ENCODE measurements around the gene LCP2. TPM values are rescaled to one million over a fixed set of nuclear protein-coding genes. Genes with fewer than 3 reads are reported as not detected.

The LCP2 gene
- total RNA-seq, 1 donor from 2014 or later = 82.9 TPM

DNA sequence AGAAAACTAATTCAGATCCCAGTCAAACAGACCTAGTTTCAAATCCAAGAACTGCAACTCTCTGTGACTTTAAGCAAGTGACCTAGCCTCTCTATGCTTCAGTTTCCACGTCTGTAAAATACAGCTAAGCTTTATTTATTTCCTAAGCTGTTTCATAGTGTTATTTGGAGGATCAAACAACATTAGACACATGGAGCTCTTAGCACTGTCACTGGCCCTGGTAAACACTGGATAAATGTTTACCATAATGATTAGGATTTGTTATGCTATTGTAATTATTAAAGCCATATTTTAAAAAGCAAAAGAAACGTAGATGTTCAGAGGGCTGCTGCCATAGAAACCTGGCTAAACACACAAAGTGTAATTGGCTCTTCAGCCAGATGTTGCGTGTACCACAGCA lies 91.4 kb downstream of the LCP2 start:
- no peak overlapping the region for H3K27ac ChIP-seq
- no peaks in the 10 kb centered on the region for H3K4me1 ChIP-seq
- no peak overlapping the region for H3K4me3 ChIP-seq
- H3K36me3 ChIP-seq = no peaks in the 10 kb centered on the region
- H3K9me3 ChIP-seq = no peaks in the 10 kb centered on the region
- TF ChIP-seq, protein P1, sequence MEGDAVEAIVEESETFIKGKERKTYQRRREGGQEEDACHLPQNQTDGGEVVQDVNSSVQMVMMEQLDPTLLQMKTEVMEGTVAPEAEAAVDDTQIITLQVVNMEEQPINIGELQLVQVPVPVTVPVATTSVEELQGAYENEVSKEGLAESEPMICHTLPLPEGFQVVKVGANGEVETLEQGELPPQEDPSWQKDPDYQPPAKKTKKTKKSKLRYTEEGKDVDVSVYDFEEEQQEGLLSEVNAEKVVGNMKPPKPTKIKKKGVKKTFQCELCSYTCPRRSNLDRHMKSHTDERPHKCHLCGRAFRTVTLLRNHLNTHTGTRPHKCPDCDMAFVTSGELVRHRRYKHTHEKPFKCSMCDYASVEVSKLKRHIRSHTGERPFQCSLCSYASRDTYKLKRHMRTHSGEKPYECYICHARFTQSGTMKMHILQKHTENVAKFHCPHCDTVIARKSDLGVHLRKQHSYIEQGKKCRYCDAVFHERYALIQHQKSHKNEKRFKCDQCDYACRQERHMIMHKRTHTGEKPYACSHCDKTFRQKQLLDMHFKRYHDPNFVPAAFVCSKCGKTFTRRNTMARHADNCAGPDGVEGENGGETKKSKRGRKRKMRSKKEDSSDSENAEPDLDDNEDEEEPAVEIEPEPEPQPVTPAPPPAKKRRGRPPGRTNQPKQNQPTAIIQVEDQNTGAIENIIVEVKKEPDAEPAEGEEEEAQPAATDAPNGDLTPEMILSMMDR (IDR thresholded peaks at IDR 0.05) = no peak
- intact Hi-C loops (cut with DNase I) = no loop called here
- no peak for DNase-seq
- no peak for ATAC-seq
- H3K27me3 ChIP-seq (ENCODE audit: low read depth) = no peaks in the 10 kb centered on the region

DNA sequence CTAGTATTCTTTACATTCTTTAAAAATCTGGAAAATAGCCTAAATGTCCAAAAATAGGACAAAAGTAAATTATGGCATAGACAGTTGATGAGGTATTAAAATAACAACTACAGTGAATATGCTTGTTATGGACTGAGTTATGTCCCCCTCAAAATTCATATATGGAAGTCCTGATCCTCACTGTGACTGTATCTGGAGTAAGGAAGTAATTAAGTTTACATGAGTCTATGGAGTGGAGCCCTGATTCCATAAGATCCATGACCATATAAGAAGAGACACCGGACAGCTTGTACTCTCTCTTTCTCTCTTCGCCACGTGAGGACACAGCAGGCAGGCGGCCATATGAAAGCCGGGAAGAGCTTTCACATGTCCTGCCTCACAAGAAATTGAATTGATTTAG lies 93.4 kb downstream of the LCP2 start:
- H3K36me3 ChIP-seq = no peaks in the 10 kb centered on the region
- TF ChIP-seq, protein P1 (IDR thresholded peaks at IDR 0.05) = no peak
- no peak for DNase-seq
- H3K27me3 ChIP-seq (ENCODE audit: low read depth) = peaks cover 3% of the 10 kb centered on the region
- ATAC-seq = no peak
- H3K9me3 ChIP-seq = no peaks in the 10 kb centered on the region
- H3K4me1 ChIP-seq = no peaks in the 10 kb centered on the region
- intact Hi-C loops (cut with DNase I) = no loop called here
- H3K4me3 ChIP-seq = no peak overlapping the region
- H3K27ac ChIP-seq = no peak overlapping the region

DNA sequence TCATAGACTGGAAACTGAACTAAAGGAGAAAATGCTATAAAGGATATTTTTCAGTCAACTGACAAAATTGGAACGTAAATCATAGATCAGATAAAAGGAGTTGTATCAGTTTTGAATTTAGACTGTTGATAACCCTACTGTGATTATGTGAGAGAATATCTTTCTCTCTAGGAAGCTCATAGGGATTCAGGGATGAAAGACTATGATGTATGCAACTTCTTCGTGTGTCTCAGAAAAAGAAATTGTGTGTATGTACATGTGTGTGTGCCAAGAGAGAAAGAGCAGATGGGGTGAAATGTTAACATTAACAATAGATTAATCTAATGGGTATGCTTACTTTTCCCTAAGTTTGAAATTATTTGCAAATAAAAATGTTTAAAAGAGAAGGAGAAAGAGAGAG lies 95.5 kb downstream of the LCP2 start:
- TF ChIP-seq, protein P1 (IDR thresholded peaks at IDR 0.05) = no peak
- no peak overlapping the region for H3K4me3 ChIP-seq
- no peaks in the 10 kb centered on the region for H3K4me1 ChIP-seq
- ATAC-seq (no peak), DNase-seq (no peak)
- no peak overlapping the region for H3K27ac ChIP-seq
- H3K27me3 ChIP-seq (ENCODE audit: low read depth) = peaks cover 5% of the 10 kb centered on the region
- no peaks in the 10 kb centered on the region for H3K36me3 ChIP-seq
- intact Hi-C loops (cut with DNase I) = no loop called here
- H3K9me3 ChIP-seq = no peaks in the 10 kb centered on the region

DNA sequence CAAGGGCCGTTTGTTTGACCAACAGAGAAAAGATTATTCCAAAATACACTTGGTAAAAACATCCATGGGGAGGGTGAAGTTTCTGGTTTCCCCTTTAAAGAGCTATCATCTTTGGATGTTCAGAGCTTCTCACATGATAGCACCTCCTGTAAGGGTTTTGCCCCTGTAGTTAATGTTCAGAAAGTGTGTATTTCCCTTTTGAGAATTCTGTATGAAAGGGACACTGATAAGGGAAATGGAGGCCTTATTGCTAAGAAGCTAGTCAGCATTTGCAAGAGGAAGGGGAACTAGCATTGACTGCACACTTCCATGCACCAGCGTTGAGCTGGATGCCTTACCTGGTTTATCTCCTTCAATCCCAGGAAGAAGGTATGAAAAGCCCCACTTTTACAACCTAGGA lies 96.3 kb downstream of the LCP2 start:
- Histone ChIP-seq H3K27ac (no peak overlapping the region), H3K9me3 (no peaks in the 10 kb centered on the region), H3K36me3 (no peaks in the 10 kb centered on the region), H3K27me3 (ENCODE audit: low read depth) (peaks cover 5% of the 10 kb centered on the region), H3K4me1 (no peaks in the 10 kb centered on the region), H3K4me3 (no peak overlapping the region)
- ATAC-seq (no peak), DNase-seq (no peak)
- intact Hi-C loops (cut with DNase I) = no loop called here
- TF ChIP-seq, protein P1 (IDR thresholded peaks at IDR 0.05) = no peak

DNA sequence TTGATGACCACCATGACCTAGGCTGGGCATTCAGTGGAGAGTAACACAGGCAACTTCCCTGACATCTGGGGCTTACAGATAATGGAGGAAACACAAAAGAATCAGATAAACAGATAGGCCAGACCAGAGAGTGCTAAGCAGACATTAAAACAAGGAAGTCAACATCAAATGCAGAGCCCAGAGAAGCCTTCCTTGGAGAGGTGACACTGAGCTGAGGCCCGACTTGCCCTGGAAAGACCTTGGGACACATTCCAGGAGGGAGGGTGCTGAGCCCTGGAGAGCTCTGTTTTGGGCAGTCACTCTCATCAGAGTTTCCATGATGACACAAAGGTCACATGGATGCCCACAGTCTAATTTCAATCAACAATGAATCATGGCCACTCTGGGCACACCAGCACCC lies 96.7 kb downstream of the LCP2 start:
- H3K4me1 ChIP-seq = no peaks in the 10 kb centered on the region
- TF ChIP-seq, protein P1 (IDR thresholded peaks at IDR 0.05) = no peak
- H3K27me3 ChIP-seq (ENCODE audit: low read depth) = peaks cover 5% of the 10 kb centered on the region
- H3K9me3 ChIP-seq = no peaks in the 10 kb centered on the region
- no peak overlapping the region for H3K4me3 ChIP-seq
- DNase-seq (no peak), ATAC-seq (no peak)
- intact Hi-C loops (cut with DNase I) = no loop called here
- no peak overlapping the region for H3K27ac ChIP-seq
- H3K36me3 ChIP-seq = no peaks in the 10 kb centered on the region

Other genes with a start within 250 kb of the LCP2 start
- not detected for gene FOXI1, start 191.9 kb downstream of the LCP2 start, total RNA-seq
- gene C5orf58, start 64.8 kb downstream of the LCP2 start, total RNA-seq = not detected
- 2.5 TPM for gene KCNMB1, start 91.6 kb upstream of the LCP2 start, total RNA-seq
- gene KCNIP1, start 206.2 kb upstream of the LCP2 start, total RNA-seq = 1.7 TPM